GM21825 (cell line): Measurements from ENCODE around the gene COL5A1.

Experiments used
- ATAC-seq: cut with Tn5 transposase; IDR thresholded peaks from one replicate; pipeline ENCODE4 v1.9.1; 2021; ENCODE audit warnings: mild to moderate bottlenecking, moderate library complexity; ENCODE audit not compliant: unreplicated experiment

Gene COL5A1

DNA sequence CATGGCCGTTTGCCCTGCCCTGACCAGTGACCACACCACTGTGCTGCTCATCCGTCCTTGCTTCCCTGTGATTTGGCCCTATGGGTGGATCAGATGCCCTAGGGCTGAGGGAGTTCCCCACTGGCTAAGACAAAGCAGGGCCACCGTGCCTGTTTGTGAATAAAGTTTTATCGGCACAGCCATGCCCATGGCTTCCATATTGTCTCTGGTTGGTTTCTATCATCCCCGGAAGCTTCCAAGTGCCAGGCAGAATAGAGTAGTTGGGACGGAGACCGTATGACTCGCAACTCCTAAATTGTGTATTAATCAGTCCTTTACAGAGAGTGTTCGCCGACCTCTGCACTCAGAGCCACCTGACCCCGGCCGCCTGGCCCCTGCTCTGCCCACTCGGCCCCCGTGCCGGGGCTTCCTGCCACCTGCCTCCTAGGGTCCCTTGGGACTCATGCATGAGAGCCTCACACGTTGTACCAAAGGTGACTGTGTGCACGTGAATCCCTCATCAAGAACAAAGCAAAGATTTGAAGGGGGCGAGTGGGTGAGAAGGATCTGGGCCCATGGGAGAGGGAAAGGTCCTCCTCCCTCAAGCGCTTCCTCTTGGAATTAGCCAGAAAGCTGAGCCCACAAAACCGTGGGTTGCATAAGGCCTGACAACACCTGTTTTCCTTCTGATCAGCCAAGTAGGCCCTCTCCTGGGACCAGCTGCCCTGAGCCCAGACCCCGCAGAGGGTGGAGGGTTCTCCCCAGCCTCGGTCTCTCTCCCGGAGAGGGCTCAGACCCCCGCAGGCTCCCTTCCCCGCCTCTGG, 227.3 kb downstream of the COL5A1 start:
- ATAC-seq, result no peak

- no peak for ATAC-seq
These were observed 228.1 kb downstream of the COL5A1 start for GRCh38 chr9:134869554-134870300.

DNA sequence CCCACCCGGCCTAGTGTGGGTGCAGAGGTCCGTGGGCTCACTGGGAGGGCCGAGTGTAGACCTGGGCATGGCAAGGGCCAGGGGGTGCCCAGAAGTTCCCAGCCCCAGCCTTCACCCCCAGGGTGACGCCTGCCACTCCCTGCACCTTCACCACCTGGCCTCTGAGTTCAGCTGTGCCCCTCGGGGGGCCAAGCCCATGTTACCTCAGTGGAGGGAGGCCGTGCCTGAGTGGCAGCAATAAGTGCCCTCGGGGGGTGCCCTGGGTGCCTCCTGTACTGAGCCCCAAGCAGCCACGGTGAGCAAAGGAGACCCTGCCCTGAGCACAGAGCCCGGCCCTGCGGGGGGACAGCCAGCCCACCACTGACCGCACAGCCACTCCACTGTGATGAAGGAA, 228.7 kb downstream of the COL5A1 start:
- no peak for ATAC-seq

DNA sequence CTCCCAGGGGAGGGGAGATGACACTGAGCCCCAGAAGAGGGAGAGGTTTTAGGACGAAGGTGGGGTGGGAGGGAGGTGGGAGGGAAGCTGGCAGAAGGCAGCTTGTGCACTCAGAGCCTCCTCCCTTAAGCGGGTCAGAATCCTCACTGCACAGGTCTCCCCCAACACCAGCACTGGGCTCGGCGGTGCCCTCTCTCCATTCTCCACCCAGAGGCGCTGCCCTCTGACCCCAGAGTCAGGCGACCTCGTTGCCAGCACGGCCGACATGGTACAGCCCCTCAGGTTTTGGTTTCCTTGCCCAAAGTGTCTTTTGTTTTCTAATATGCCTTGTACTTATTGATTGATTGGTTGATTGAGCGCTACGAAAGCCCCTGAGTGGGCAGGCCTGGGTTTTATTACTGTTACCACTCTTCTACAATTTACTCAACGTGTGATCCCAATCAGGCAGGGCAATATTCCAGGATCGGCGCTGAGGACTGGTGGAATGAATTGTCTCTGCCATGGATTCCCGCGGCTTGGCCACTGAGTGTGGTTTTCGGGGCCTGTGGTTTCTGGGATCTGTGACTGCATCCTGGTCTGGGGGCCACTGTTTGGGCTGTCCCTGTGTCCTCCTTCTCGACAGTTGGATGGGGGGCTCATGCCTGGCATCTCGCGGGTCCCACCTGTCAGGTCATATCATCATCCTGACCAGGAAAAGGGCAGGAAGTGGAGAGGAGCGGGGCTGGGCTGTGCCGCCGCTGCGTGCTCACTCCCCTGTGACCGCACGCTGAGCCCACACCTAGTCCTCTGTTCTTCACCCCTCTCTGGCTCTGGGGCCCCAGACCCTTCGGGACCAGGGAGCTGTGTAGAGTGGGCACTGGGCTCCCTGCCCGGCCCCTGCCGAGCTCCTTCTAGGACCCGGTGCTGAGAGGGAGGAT, 229.4 kb downstream of the COL5A1 start:
- no peak for ATAC-seq

DNA sequence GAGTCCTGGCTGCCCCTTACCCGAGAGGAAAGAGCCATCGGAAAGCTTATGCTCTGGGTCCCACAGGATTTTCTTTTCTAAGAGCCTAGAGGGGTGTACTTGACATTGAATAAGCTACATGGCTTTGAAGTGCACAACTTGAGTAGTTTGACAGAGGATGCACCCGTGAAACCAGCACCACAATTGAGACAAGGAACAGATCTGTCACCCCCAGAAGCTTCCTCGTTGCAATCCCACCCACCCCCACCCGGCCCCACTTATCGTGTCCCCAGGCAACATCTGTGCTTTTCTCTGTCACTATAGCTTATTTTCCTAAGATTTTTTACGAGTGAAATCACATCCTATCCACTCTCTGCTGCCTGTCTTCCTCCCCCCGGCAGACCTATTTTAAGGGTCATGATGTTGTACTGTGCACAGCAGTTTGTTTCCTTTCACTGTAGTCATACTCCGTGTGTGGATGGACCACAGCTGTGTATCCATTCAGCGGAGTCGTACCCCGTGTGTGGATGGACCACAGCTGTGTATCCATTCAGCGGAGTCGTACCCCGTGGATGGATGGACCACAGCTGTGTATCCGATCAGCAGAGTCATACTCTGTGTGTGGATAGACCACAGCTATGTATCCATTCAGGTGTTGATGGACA, 230.2 kb downstream of the COL5A1 start:
- no peak for ATAC-seq

DNA sequence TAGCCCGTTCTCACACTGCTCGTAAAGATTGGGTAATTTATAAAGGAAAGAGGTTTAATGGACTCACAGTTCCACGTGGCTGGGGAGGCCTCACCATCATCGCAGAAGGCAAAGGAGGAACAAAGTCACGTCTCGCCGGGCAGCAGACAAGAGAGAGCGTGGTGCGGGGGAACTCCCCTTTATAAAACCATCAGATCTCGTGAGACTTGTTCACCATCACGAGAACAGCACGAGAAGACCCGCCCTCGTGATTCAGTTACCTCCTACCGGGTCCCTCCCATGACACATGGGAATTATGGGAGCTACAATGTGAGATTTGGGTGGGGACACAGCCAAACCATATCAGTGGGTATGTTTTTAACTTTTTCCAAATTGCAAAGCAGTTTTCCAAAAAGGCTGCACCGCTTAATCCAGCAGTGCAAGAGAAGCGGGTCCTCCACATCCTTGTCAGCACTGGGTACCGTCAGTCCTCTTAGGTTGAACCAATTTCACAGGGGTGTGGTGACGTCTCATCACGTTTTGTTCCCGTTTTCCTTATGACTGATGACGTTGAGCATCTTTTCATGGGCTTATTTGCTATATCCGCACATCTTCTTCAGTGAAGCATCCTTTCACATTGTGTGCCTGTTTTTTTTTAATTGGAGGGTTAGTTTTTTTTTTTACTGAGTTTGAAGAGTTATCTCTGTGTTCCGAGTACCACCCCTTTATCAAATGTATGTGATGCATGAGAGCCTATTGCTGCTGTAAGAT, 231.1 kb downstream of the COL5A1 start:
- no peak for ATAC-seq

- ATAC-seq, result no peak
These were observed 233.8 kb downstream of the COL5A1 start for GRCh38 chr9:134875371-134875770.

- no peak for ATAC-seq
These were observed 235.9 kb downstream of the COL5A1 start for GRCh38 chr9:134877541-134877940.

GRCh38 chr9:134879664-134880483, 238.3 kb downstream of the COL5A1 start:
- ATAC-seq, result no peak

GRCh38 chr9:134880484-134881312, 239.1 kb downstream of the COL5A1 start, which contains the start of gene FCN2:
Gene FCN2, plus strand, starts transcription at chr9:134880810. Its CDS starts 12 bp downstream, at chr9:134880822.
- no peak for ATAC-seq

- no peak for ATAC-seq
These were observed 239.7 kb downstream of the COL5A1 start for GRCh38 chr9:134881313-134881670.

DNA sequence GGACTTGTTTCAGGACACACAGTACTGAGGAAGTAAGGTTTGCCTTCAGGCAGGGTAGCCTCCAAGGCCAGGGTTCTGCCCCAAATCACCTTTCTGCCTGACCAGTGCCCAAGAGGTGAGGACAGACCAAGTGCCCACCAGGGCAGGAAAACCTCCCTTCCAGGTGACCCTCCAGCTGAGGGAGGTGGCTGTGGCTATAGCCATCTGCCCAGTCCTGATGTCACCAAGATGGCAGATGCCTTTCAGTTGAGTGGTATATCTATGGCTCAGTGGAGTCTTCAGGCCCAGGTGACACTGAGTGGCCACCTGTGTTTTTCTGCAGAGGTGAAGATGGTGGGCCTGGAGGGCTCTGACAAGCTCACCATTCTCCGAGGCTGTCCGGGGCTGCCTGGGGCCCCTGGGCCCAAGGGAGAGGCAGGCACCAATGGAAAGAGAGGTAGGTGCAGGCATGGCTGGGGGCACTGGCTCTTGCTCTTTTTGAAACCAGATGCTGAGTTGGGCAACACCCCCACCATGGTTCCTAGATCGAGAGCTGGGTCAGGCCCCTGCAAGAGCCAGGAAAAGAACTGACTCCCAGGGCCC, 240.7 kb downstream of the COL5A1 start:
- ATAC-seq, result no peak

- ATAC-seq, result no peak
These were observed 241.6 kb downstream of the COL5A1 start for GRCh38 chr9:134883040-134883782.

- ATAC-seq, result no peak
These were observed 242.9 kb downstream of the COL5A1 start for GRCh38 chr9:134884492-134884891.

DNA sequence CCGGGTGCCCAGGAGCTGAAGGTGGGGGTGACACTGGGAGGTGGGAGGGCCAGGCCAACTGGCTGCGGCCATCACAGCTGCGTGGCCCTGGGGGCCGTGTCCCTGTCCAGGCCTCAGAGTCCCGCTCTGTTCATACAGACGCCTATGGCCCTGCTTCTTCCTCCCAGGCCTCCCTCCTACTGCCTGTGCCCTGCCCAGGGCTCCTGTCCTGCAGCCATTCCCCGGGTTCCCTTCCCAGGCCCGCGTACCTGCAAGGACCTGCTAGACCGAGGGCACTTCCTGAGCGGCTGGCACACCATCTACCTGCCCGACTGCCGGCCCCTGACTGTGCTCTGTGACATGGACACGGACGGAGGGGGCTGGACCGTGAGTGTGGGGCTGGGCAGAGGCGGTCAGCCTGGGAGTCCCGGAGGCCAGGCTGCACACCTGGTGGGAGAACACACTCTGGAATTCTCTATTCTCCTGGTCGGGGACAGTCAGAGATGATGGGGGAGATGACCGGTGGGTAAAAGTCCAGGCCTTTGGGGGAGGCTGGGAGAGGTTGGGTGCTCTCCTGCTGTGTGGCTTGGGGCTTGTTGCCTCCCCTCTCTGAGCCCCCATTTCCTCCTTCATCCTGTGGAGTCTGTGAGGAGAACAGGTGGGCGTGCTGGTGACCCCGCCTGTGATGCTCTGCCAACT, 243.5 kb downstream of the COL5A1 start:
- no peak for ATAC-seq

- ATAC-seq, result no peak
These were observed 244.2 kb downstream of the COL5A1 start for GRCh38 chr9:134885679-134886412.
